ENCODE results near the gene PRKG1.

DNA sequence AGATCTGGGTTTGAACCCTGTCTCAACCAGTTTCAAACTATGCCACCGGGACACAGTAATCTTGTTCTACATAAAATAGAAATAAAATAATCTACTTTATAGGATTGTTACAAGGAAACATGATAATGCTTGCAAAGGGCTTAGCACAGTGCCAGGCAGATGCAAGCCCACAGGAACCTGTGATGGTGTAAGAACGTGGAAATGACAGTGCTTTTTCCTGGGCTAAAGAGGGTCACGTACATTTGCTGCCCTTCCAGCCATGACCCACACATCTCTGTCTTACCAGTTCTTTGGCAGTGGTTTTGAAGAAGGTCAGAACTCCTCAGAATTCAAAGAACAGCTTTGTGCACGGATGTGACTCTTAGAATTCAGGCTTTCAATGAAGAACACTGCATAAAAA lies 342.2 kb downstream of the PRKG1 start:
- TF ChIP-seq, protein P1, sequence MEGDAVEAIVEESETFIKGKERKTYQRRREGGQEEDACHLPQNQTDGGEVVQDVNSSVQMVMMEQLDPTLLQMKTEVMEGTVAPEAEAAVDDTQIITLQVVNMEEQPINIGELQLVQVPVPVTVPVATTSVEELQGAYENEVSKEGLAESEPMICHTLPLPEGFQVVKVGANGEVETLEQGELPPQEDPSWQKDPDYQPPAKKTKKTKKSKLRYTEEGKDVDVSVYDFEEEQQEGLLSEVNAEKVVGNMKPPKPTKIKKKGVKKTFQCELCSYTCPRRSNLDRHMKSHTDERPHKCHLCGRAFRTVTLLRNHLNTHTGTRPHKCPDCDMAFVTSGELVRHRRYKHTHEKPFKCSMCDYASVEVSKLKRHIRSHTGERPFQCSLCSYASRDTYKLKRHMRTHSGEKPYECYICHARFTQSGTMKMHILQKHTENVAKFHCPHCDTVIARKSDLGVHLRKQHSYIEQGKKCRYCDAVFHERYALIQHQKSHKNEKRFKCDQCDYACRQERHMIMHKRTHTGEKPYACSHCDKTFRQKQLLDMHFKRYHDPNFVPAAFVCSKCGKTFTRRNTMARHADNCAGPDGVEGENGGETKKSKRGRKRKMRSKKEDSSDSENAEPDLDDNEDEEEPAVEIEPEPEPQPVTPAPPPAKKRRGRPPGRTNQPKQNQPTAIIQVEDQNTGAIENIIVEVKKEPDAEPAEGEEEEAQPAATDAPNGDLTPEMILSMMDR (IDR thresholded peaks at IDR 0.05; ENCODE audit: borderline replicate concordance, extremely low read depth, low read length, poor library complexity, severe bottlenecking) = no peak
- TF ChIP-seq EZH2 (IDR thresholded peaks at IDR 0.05; ENCODE audit: borderline replicate concordance, low read depth, low read length, severe bottlenecking) = no peak
